AG04449 (cell line): ENCODE data around the gene GMDS.

Source experiments
- CTCF ChIA-PET: fragments of 350-600 bp; formaldehyde crosslinking; extraction: SDS; loops from one replicate; lab custom pipeline; 2021; ENCODE audit warnings: antibody characterized with exemption; lab: Yijun Ruan, JAX
- POLR2A ChIA-PET: fragments of 400-600, 350-600 bp; formaldehyde crosslinking; extraction: SDS; loops from one replicate; lab custom pipeline; 2020; ENCODE audit warnings: antibody characterized with exemption, inconsistent platforms; lab: Yijun Ruan, JAX
- DNase-seq: peaks from one replicate; pipeline ENCODE4 v3.0.0-alpha.2; 2010; ENCODE audit warnings: low read depth, low spot score
- H3K4me3 ChIP-seq: 2 replicates; pipeline ENCODE4 v1.5.1; 2011; ENCODE audit warnings: low read depth, mild to moderate bottlenecking, control low read depth, low read length
- CTCF ChIP-seq: IDR thresholded peaks from one replicate; pipeline ENCODE4 v1.5.1; 2011; ENCODE audit warnings: mild to moderate bottlenecking, moderate library complexity, low read length, control low read depth, inconsistent platforms; ENCODE audit not compliant: insufficient read depth; ENCODE audit errors: missing control alignments

GMDS gene

GRCh38 chr6:1819007-1819406 is 426.4 kb downstream of the GMDS start:
- ChIA-PET CTCF (interaction anchor here (1.2 kb wide), 1 partner anchor 18 kb away, joined by 3 read pairs; no protein-coding TSS in a partner anchor), POLR2A (no interaction called here)

GRCh38 chr6:1817033-1817761 is 428.2 kb downstream of the GMDS start:
- POLR2A ChIA-PET, result no interaction called here

More at GRCh38 chr6:1819007-1819406, 426.4 kb downstream of the GMDS start:
- H3K4me3 ChIP-seq, result no peak overlapping the region
- no peak for DNase-seq
- no peak for TF ChIP-seq CTCF

GRCh38 chr6:1815827-1816452 is 429.5 kb downstream of the GMDS start:
- CTCF ChIA-PET, result no interaction called here
- POLR2A ChIA-PET, result no interaction called here
- H3K4me3 ChIP-seq, result no peak overlapping the region
- TF ChIP-seq CTCF, result no peak
- no peak for DNase-seq

More at GRCh38 chr6:1817033-1817761, 428.2 kb downstream of the GMDS start:
- no peak for TF ChIP-seq CTCF
- DNase-seq, result no peak
- CTCF ChIA-PET, result no interaction called here
- no peak overlapping the region for H3K4me3 ChIP-seq

GRCh38 chr6:1814279-1814678 is 431.1 kb downstream of the GMDS start:
- no peak for TF ChIP-seq CTCF
- POLR2A ChIA-PET, result no interaction called here
- no peak for DNase-seq
- CTCF ChIA-PET, result interaction anchor here (1.0 kb wide), 1 partner anchor 29 kb away, joined by 3 read pairs; no protein-coding TSS in a partner anchor
- H3K4me3 ChIP-seq, result no peak overlapping the region

- H3K4me3 ChIP-seq, result no peak overlapping the region
- no peak for DNase-seq
- ChIA-PET POLR2A (no interaction called here), CTCF (interaction anchor here (0.9 to 1.7 kb wide), 2 partner anchors 51 to 292 kb away, joined by 3 to 7 read pairs; no protein-coding TSS in a partner anchor)
- TF ChIP-seq CTCF, result no peak
These were observed 432.9 kb downstream of the GMDS start for GRCh38 chr6:1812487-1812886.

- POLR2A ChIA-PET, result no interaction called here
- TF ChIP-seq CTCF, result no peak
- CTCF ChIA-PET, result interaction anchor here (1.7 kb wide), 1 partner anchor 292 kb away, joined by 7 read pairs; no protein-coding TSS in a partner anchor
- no peak overlapping the region for H3K4me3 ChIP-seq
- DNase-seq, result no peak
These were observed 433.4 kb downstream of the GMDS start for GRCh38 chr6:1812034-1812433.
